Measurements from ENCODE around the gene GNAL. TPM values are rescaled to one million over a fixed set of nuclear protein-coding genes. Genes with fewer than 3 reads are reported as not detected.
"Not testable (repeated sequence)": the region's sequence is repeated elsewhere in the genome, so short reads cannot be mapped to it uniquely, and the experiment has no call there.

The GNAL gene
- 0.21 and 0.43 TPM in 2 replicates for polyA plus RNA-seq (2011; rRNA removed)
- polyA minus RNA-seq (2011; rRNA and poly(A)+ RNA removed): 0.05 TPM in 2 replicates

DNA sequence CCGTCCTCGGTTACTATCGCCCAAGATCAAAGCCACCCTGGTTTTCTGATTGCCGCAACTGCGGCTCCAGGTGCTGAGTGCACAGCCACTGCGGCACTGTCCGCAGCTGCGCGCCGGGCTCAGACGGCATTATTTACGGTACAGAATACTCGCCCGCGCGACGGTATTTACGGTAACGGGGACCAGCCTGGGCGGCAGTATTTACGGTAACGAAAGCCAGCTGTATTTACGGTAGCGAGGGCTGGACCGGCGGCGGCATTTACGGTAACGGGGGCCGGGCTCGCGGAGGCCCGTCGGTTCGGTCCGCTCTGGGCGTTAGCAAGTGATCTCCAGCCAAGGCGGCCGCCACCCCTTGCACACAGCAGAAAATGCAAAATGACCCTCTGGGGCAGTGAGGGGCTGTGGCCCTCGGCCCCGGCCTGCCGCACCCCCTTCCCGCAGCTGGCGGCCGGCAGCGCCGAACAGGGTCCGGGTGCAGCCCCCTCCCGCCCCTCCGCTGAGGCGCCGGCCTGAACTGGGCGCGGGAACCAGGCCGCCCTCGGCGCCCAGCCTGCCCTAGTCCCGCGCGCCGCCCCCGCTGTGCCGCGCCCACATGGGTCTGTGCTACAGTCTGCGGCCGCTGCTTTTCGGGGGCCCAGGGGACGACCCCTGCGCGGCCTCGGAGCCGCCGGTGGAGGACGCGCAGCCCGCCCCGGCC, at the start of gene GNAL:
Gene GNAL, plus strand, starts transcription at position 293 of the 697 bp plus-strand sequence. Its CDS starts 300 bp downstream, at position 593.
- peak; percentile 0 for DNase-seq (ENCODE audit: low read depth)
- Histone ChIP-seq H3K36me3 (ENCODE audit: control insufficient read depth, insufficient read depth, low read length) (no peaks in the 10 kb centered on the region), H3K27me3 (ENCODE audit: control insufficient read depth, insufficient read depth, low read length) (no peaks in the 10 kb centered on the region; the same call in 1 of the 2 replicates), H3K4me3 (ENCODE audit: low read depth, low read length) (peak within 1 kb of the TSS; percentile 40)
- TF ChIP-seq, protein P1, sequence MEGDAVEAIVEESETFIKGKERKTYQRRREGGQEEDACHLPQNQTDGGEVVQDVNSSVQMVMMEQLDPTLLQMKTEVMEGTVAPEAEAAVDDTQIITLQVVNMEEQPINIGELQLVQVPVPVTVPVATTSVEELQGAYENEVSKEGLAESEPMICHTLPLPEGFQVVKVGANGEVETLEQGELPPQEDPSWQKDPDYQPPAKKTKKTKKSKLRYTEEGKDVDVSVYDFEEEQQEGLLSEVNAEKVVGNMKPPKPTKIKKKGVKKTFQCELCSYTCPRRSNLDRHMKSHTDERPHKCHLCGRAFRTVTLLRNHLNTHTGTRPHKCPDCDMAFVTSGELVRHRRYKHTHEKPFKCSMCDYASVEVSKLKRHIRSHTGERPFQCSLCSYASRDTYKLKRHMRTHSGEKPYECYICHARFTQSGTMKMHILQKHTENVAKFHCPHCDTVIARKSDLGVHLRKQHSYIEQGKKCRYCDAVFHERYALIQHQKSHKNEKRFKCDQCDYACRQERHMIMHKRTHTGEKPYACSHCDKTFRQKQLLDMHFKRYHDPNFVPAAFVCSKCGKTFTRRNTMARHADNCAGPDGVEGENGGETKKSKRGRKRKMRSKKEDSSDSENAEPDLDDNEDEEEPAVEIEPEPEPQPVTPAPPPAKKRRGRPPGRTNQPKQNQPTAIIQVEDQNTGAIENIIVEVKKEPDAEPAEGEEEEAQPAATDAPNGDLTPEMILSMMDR (IDR thresholded peaks at IDR 0.05; ENCODE audit: insufficient read depth, low read depth, low read length): no peak
- ChIA-PET POLR2A (no interaction called here), CTCF (interaction anchor here (0.8 to 1.6 kb wide), 2 partner anchors 34 to 43 kb away, joined by 3 read pairs; no protein-coding TSS in a partner anchor)

DNA sequence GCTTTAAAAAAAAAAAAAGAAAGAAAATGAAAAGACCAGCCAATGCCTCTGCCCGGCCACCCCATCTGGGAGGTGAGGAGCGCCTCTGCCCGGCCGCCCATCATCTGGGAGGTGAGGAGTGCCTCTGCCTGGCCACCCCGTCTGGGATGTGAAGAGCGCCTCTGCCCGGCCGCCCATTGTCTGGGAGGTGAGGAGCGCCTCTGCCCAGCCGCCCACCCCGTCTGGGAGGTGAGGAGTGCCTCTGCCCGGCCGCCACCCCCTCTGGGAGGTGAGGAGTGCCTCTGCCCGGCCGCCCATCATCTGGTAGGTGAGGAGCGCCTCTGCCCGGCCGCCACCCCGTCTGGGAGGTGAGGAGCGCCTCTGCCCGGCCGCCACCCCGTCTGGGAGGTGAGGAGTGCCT, 41.8 kb upstream of the GNAL start:
- POLR2A ChIA-PET; CTCF ChIA-PET; H3K36me3 ChIP-seq (ENCODE audit: control insufficient read depth, insufficient read depth, low read length); DNase-seq (ENCODE audit: low read depth); H3K27me3 ChIP-seq (ENCODE audit: control insufficient read depth, insufficient read depth, low read length); H3K4me3 ChIP-seq (ENCODE audit: low read depth, low read length): not testable (repeated sequence)

DNA sequence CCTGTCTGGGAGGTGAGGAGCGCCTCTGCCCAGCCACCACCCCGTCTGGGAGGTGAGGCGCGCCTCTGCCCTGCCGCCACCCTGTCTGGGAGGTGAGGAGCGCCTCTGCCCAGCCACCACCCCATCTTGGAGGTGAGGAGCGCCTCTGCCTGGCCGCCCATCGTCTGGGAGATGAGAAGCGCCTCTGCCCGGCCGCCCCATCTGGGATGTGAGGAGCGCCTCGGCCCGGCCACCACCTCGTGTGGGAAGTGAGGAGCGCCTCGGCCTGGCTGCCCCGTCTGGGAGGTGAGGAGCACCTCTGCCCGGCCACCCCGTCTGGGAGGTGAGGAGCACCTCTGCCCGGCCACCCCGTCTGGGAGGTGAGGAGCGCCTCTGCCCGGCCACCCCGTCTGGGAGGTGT, 41.3 kb upstream of the GNAL start:
- H3K36me3 ChIP-seq (ENCODE audit: control insufficient read depth, insufficient read depth, low read length); CTCF ChIA-PET: not testable (repeated sequence)

DNA sequence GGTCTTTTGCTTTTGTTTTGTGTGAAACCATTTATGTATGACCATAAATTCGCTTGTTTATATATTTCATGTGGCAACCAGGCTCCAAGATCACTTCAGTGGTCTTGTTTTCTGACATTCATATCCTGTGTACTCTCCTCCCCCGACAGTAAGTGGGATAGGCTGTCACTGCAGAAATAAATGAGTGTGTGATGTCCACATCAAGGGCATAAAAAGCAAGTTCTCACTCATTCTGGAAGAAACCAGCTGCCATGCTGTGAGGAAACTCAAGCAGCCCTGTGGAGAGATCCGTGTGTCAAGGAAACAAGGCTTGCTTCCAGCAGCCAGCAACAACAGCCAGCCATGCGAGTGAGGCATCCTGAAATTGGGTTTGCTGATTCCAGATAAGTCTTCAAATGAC, 39.2 kb upstream of the GNAL start:
- CTCF ChIA-PET: no interaction called here
- POLR2A ChIA-PET: no interaction called here
- Histone ChIP-seq H3K36me3 (ENCODE audit: control insufficient read depth, insufficient read depth, low read length) (no peaks in the 10 kb centered on the region), H3K4me3 (ENCODE audit: low read depth, low read length) (no peak overlapping the region), H3K27me3 (ENCODE audit: control insufficient read depth, insufficient read depth, low read length) (no peaks in the 10 kb centered on the region; the same call in 1 of the 2 replicates)
- DNase-seq (ENCODE audit: low read depth): no peak
- TF ChIP-seq, protein P1 (IDR thresholded peaks at IDR 0.05; ENCODE audit: insufficient read depth, low read depth, low read length): no peak

More for the DNA sequence above, 41.3 kb upstream of the GNAL start:
- H3K4me3 ChIP-seq (ENCODE audit: low read depth, low read length); DNase-seq (ENCODE audit: low read depth); POLR2A ChIA-PET; H3K27me3 ChIP-seq (ENCODE audit: control insufficient read depth, insufficient read depth, low read length): not testable (repeated sequence)

DNA sequence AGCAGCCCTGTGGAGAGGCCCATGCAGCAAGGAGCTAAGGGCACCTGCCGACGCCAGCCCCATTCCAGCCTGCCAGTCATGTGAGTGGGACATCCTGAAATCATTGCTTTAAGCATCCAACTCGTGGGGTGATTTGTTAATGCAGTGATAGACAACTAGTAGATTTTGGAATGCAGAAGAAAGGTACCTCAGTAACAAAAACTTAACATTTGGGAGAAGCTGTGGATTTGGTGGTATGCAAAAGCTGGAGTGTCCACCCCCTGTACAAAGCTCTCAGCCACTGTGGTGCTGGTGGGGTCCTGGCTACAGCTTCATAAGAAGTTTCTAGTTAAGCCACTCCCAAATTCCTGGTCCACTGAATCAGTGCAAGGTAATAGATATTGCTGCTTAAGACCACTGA, 37.2 kb upstream of the GNAL start:
- Histone ChIP-seq H3K36me3 (ENCODE audit: control insufficient read depth, insufficient read depth, low read length) (no peaks in the 10 kb centered on the region), H3K4me3 (ENCODE audit: low read depth, low read length) (no peak overlapping the region), H3K27me3 (ENCODE audit: control insufficient read depth, insufficient read depth, low read length) (peaks cover 2% of the 10 kb centered on the region; the same call in 1 of the 2 replicates)
- CTCF ChIA-PET: no interaction called here
- POLR2A ChIA-PET: no interaction called here
- TF ChIP-seq, protein P1 (IDR thresholded peaks at IDR 0.05; ENCODE audit: insufficient read depth, low read depth, low read length): no peak
- DNase-seq (ENCODE audit: low read depth): no peak

DNA sequence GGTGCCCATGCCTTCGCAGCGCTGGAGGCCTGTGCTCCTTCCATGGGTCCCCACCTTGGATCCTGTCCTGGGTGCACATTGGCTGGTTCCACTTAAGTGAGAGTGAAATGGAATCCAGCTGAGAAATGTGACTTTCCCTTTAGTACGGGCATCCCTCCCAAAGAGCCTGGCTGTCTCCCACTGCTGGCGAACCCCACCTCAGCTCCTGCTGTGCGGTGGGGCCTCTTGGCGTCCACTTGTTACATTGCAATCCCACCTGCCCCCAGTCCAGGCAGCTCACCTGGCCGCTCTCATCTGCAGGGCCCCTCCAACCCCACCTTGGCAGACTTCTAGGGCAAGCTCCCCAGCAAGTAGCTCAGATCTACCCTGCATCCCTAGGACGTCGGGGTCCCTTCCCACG, 35.5 kb upstream of the GNAL start:
- Histone ChIP-seq H3K36me3 (ENCODE audit: control insufficient read depth, insufficient read depth, low read length) (no peaks in the 10 kb centered on the region), H3K27me3 (ENCODE audit: control insufficient read depth, insufficient read depth, low read length) (peaks cover 3% of the 10 kb centered on the region; the same call in 1 of the 2 replicates), H3K4me3 (ENCODE audit: low read depth, low read length) (no peak overlapping the region)
- ChIA-PET POLR2A (no interaction called here), CTCF (interaction anchor here (0.7 to 1.7 kb wide), 2 partner anchors 10 to 583 kb away, joined by 3 to 6 read pairs; no protein-coding TSS in a partner anchor)
- TF ChIP-seq, protein P1 (IDR thresholded peaks at IDR 0.05; ENCODE audit: insufficient read depth, low read depth, low read length): no peak
- DNase-seq (ENCODE audit: low read depth): no peak
